GM06990 (cell line): ENCODE measurements around the gene ZNF768.

Source experiments
- DNase-seq: peaks from one replicate; pipeline ENCODE4 v3.0.0-alpha.2; 2011; ENCODE audit not compliant: insufficient read length; ENCODE audit errors: extremely low read depth
- H3K27me3 ChIP-seq: replicated peaks from 2 replicates; pipeline ENCODE4 v1.6.0; 2011; ENCODE audit warnings: low read length; ENCODE audit not compliant: control insufficient read depth, insufficient read depth
- H3K36me3 ChIP-seq: 2 replicates; pipeline ENCODE4 v1.5.1; 2011; ENCODE audit warnings: low read length; ENCODE audit not compliant: control insufficient read depth, insufficient read depth
- H3K4me3 ChIP-seq: replicated peaks from 2 replicates; pipeline ENCODE4 v1.5.1; 2011; ENCODE audit warnings: low read depth, mild to moderate bottlenecking, control low read depth, low read length
- CTCF ChIP-seq: IDR thresholded peaks from 2 replicates; pipeline ENCODE4 v1.5.1; 2011; ENCODE audit warnings: low read length, control low read depth, mild to moderate bottlenecking, inconsistent platforms; ENCODE audit not compliant: insufficient read depth, poor library complexity, severe bottlenecking

Gene ZNF768

GRCh38 chr16:30474684-30475083 lies 51.7 kb downstream of the ZNF768 start:
- Histone ChIP-seq H3K4me3 (no peak overlapping the region), H3K27me3 (no peaks in the 10 kb centered on the region), H3K36me3 (peaks cover 5% of the 10 kb centered on the region)
- no peak for TF ChIP-seq CTCF
- no peak for DNase-seq

GRCh38 chr16:30474074-30474452 lies 52.3 kb downstream of the ZNF768 start:
- Histone ChIP-seq H3K27me3 (no peaks in the 10 kb centered on the region), H3K36me3 (peaks cover 5% of the 10 kb centered on the region), H3K4me3 (peak overlapping the region; percentile 64)
- TF ChIP-seq CTCF: no peak
- no peak for DNase-seq
